ENCODE results near the gene TNFAIP8. TPM values are rescaled to one million over a fixed set of nuclear protein-coding genes. Genes with fewer than 3 reads are reported as not detected.
"Not testable (repeated sequence)": the region's sequence is repeated elsewhere in the genome, so short reads cannot be mapped to it uniquely, and the experiment has no call there.

Gene TNFAIP8
- total RNA-seq, 1 donor from 2014 or later, result 19.5 TPM

GRCh38 chr5:119439140-119439631 is 83.4 kb downstream of the TNFAIP8 start:
- peaks cover 50% of the 10 kb centered on the region for H3K27me3 Mint-ChIP-seq (ENCODE audit: low read depth)

GRCh38 chr5:119439632-119440031 is 83.8 kb downstream of the TNFAIP8 start:
- H3K9me3 Mint-ChIP-seq (ENCODE audit: low read depth), result peaks cover 14% of the 10 kb centered on the region
- peaks cover 50% of the 10 kb centered on the region for H3K27me3 Mint-ChIP-seq (ENCODE audit: low read depth)
- not testable (repeated sequence) for H3K27ac Mint-ChIP-seq (ENCODE audit: unreplicated experiment); DNase-seq (ENCODE audit: low spot score); H3K36me3 Mint-ChIP-seq (ENCODE audit: low read depth); H3K4me3 Mint-ChIP-seq (ENCODE audit: unreplicated experiment); H3K4me1 Mint-ChIP-seq (ENCODE audit: low read depth)

More at GRCh38 chr5:119439140-119439631, 83.4 kb downstream of the TNFAIP8 start:
- Mint-ChIP-seq H3K9me3 (ENCODE audit: low read depth) (peaks cover 11% of the 10 kb centered on the region), H3K36me3 (ENCODE audit: low read depth) (peaks cover 5% of the 10 kb centered on the region), H3K4me1 (ENCODE audit: low read depth) (no peaks in the 10 kb centered on the region), H3K27ac (ENCODE audit: unreplicated experiment) (no peak overlapping the region), H3K4me3 (ENCODE audit: unreplicated experiment) (no peak overlapping the region)
- no peak for DNase-seq (ENCODE audit: low spot score)
- no peak for TF ChIP-seq CTCF (IDR thresholded peaks at IDR 0.05)

- not testable (repeated sequence) for H3K36me3 Mint-ChIP-seq (ENCODE audit: low read depth); DNase-seq (ENCODE audit: low spot score); H3K27ac Mint-ChIP-seq (ENCODE audit: unreplicated experiment); H3K4me1 Mint-ChIP-seq (ENCODE audit: low read depth); H3K4me3 Mint-ChIP-seq (ENCODE audit: unreplicated experiment)
- peaks cover 14% of the 10 kb centered on the region for H3K9me3 Mint-ChIP-seq (ENCODE audit: low read depth)
- peaks cover 25% of the 10 kb centered on the region for H3K27me3 Mint-ChIP-seq (ENCODE audit: low read depth)
Measured at GRCh38 chr5:119444643-119445042, 88.8 kb downstream of the TNFAIP8 start.

GRCh38 chr5:119445544-119445943 is 89.7 kb downstream of the TNFAIP8 start:
- no peak overlapping the region for H3K4me3 Mint-ChIP-seq (ENCODE audit: unreplicated experiment)
- H3K9me3 Mint-ChIP-seq (ENCODE audit: low read depth), result peaks cover 20% of the 10 kb centered on the region
- no peak overlapping the region for H3K27ac Mint-ChIP-seq (ENCODE audit: unreplicated experiment)
- H3K4me1 Mint-ChIP-seq (ENCODE audit: low read depth), result no peaks in the 10 kb centered on the region
- no peak for TF ChIP-seq CTCF (IDR thresholded peaks at IDR 0.05)
- peaks cover 8% of the 10 kb centered on the region for H3K36me3 Mint-ChIP-seq (ENCODE audit: low read depth)
- peaks cover 18% of the 10 kb centered on the region for H3K27me3 Mint-ChIP-seq (ENCODE audit: low read depth)
- no peak for DNase-seq (ENCODE audit: low spot score)

Other genes starting within 250 kb of the TNFAIP8 start
- gene HSD17B4, start 96.5 kb downstream of the TNFAIP8 start, total RNA-seq, result 92.8 to 118 TPM (median 98.4 TPM) in 3 replicates

All from chondrocyte (in vitro differentiated cells).